GM12878 (cell line): ENCODE measurements around the gene XPNPEP2.

ENCODE experiments used
- CHD2 ChIP-seq: IDR thresholded peaks from 2 replicates; pipeline ENCODE4 v1.6.1; 2011; ENCODE audit warnings: low read depth, low read length, improper control_type of control experiment, borderline replicate concordance
- CTCF ChIP-seq, 3 experiments: IDR thresholded peaks in 2 of 3; conservative IDR thresholded peaks in 1 of 3; 2 replicates each; pipeline ENCODE4 v1.5.1; 2011; ENCODE audit warnings: low read depth in 3 of 3, low read length in 3 of 3, mild to moderate bottlenecking in 3 of 3, control low read depth in 2 of 3, moderate library complexity in 2 of 3, inconsistent platforms in 1 of 3, mixed read lengths in 1 of 3; ENCODE audit not compliant: control insufficient read depth in 2 of 3, insufficient read depth in 1 of 3; ENCODE audit errors: extremely low read depth in 1 of 3
- HDAC2 ChIP-seq: fragments of 200-600 bp; sonication (generic); IDR thresholded peaks from 2 replicates; pipeline ENCODE4 v1.6.1; 2017
- POLR2A ChIP-seq: IDR thresholded peaks from 2 replicates; pipeline ENCODE4 v1.6.1; 2011; ENCODE audit warnings: low read depth, mild to moderate bottlenecking, low read length
- SIN3A ChIP-seq: IDR thresholded peaks from 2 replicates; pipeline ENCODE4 v1.6.1; 2012; ENCODE audit warnings: low read depth, low read length, improper control_type of control experiment

DNA sequence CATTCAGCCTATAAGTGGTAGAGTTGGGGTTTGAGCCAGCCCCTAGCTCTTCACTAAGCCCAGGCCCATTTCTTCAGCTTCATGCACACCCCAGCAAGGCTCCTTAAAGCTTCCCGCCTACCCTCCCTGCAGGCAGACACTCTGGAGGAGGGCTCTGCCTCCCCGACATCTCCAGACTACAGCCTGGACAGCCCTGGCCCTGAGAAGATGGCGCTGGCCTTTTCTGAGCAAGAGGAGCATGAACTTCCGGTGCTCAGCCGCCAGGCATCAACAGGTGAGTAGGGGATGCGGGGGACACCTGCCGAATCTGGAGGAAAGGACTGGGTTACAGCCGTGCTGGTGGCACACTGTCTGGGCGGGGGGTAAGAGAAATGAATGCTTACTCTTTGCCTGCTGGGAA, 52.0 kb downstream of the XPNPEP2 start:
- no peak for TF ChIP-seq CTCF (IDR thresholded peaks at IDR 0.05 in 2 of 3, conservative IDR thresholded peaks at IDR 0.05 in 1 of 3; ENCODE audit: control insufficient read depth in 2 of 3, extremely low read depth in 1 of 3, insufficient read depth in 1 of 3, low read depth in 3 of 3, low read length in 3 of 3)
- TF ChIP-seq POLR2A = peak; percentile 22; the same call in 1 of the 2 replicates
- no peak for TF ChIP-seq SIN3A
- no peak for TF ChIP-seq CHD2
- no peak for TF ChIP-seq HDAC2
